HG02759 (cell line): ENCODE measurements around the gene HES3.
"Not testable (repeated sequence)": the region's sequence is repeated elsewhere in the genome, so short reads cannot be mapped to it uniquely, and the experiment has no call there.

Source experiments
- ATAC-seq: cut with Tn5 transposase; IDR thresholded peaks from one replicate; pipeline ENCODE4 v1.9.1; 2021; ENCODE audit warnings: mild to moderate bottlenecking, moderate library complexity; ENCODE audit not compliant: unreplicated experiment

Gene HES3

DNA sequence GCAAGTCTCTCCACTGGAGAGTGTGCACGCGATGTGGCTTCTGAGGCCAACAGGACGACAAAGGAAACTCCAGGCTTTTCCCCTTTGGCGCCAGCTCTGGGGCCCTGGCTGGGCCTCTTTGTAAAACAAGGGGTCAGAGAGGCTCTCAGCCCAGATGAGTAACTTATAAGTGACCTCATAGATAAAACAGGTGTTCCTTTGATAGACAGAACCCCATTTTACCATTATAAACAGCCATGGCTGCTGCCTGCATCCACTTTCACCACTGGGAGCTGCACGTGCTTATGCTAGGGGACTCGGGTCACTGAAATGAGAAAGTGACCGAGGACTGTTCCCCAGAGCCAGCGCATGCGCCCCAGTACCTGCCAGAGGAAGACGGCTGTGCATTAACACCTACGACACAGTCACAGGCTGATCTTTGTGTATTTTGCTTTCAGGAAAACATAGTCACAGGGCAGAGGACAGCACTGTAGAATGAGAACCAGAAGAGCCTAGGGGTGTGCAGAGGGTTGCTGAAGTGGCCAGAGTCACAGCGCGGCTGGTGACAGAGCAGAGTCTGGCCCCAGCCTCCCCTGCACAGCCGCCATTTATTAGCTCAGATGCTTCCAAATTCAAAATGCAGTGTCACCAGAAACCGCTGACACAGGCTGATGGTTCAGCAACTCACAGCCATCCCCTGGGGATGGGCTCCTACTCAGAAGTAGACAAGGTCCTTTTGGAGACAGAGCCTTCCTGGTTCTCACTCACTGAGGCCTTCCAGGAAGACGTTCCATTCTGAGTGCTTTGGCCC lies 25.4 kb upstream of the HES3 start:
- ATAC-seq: no peak

DNA sequence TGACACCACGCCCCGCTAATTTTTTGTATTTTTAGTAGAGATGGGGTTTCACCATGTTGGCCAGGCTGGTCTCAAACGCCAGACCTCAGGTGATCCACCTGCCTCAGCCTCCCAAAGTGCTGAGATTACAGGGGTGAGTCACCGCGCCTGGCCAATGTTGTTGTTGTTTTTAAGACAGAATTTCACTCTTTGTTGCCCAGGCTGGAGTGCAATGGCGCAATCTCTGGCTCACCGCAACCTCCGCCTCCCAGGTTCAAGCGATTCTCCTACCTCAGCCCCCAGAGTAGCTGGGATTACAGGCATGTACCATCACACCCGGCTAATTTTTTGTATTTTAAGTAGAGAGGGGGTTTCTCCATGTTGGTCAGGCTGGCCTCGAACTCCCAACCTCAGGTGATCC lies 24.3 kb upstream of the HES3 start:
- not testable (repeated sequence) for ATAC-seq

DNA sequence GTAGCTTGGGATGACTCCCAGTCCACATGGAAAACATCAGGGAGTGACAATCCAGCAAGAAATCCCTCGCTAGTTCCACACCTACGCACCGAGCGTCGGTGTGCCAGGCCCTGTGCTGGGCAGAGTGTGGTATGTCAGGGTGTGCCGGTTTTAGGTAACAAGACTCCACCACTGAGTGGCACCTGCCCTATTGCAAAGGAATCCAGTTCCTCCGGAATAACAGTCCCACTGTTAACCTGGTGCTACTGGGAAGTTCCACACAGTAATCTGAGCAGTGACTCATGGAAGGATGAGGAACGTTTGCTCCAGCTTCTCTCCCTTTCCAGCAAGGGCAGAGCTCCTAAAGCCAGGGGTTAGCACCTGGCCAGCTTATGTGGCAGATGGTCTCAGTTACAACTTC lies 23.7 kb upstream of the HES3 start:
- ATAC-seq: no peak

DNA sequence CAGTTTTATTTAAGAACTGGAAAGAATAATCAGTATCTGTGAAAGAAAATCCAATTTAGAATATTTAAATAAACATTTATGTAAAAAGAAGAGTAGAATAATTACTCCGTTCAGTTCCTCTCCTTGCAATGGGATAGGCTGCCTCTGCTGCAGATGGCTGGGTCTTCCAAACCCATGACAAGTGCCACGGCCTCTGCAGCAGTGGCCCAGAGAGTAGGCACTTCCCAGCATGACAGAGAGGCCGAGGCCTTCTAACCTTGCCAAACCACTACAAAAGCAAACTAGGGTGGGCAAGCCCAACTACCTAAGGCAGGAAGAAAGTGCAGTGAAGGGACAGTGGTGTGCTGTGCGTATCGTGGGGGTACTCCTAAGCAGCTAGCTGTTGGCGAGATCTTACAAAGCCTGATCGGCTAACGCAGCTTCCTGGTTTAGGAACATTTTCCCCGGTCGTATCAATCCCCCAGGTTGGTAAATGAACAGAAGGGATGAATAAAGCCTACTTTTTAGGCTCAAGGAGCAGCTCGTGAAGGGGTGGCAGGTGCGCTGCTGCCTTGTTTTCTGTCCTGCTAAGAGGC lies 22.7 kb upstream of the HES3 start:
- ATAC-seq: no peak

DNA sequence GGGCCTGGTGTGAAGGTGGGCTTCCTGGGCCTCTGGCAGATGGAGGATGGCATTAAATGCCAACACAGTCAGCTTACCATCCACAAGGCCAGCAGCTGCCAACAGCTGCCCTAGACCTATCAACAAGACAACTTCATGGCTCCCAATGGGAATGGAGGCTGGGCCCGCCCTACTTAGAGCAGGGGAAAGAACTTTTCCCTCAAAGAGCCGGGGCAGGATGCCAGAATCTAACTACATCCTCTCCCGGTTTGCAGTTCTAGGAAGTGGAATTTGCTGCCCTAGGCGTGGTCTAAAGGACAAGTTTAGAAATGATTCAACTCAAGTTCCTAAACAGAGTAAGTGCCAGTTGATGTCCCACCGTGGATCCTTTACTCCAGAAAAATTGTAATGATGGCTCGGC lies 21.3 kb upstream of the HES3 start:
- no peak for ATAC-seq

DNA sequence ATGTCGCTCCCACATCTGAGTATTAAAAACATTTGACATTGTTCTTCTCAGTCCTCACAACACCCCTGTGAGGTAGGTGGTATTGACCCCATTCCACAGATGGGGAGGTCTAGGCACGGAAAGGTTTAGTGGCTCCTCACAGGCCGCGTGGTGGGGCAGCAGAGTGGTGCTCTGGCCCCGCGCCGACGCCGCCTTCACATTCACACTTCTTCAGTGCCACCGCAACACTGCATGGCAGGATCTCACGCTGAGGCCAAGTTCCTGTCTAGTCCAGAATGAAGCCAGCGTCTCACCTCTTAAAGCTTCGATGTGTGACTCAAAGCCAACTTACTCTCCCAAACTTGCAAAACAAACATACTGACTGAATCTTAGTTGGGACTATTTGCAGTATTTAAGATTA lies 20.4 kb upstream of the HES3 start:
- no peak for ATAC-seq

DNA sequence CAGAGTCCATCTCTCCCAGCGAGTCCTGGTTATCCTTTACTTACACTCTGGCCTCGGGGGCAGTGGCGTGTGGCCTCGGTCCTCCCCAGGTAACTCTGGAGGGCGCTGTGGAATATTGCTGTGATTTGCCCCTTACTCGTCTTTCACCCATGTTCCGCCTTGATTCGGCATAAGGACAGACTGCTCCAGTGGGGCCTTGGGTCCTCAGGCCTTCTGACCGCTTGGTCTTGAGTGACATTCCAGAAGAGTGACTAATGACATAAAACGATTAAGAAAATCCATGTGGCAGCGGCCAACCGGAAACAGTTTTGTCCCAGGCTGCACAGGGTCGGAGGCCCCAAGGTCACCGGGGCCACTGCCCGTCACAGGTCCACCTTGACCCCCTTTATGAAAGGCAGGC lies 19.3 kb upstream of the HES3 start:
- ATAC-seq: no peak

DNA sequence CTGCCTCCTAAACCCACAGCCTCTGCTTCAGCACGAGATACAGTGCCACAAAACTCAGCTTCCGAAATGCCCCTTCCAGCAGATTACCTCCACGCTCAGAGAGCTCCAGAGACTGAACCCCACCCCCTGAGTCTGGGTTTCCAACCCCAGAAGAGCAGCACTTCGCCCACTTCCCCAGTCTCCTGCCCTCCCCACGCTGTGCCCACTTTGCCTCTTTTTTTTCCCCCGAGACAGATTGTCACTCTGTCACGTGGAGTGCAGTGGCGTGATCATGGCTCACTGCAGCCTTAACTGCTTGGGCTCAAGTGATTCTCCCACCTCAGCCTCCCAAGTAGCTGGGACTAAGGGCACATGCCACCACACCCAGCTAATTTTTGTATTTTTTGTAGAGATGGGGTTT lies 18.3 kb upstream of the HES3 start:
- ATAC-seq: no peak

DNA sequence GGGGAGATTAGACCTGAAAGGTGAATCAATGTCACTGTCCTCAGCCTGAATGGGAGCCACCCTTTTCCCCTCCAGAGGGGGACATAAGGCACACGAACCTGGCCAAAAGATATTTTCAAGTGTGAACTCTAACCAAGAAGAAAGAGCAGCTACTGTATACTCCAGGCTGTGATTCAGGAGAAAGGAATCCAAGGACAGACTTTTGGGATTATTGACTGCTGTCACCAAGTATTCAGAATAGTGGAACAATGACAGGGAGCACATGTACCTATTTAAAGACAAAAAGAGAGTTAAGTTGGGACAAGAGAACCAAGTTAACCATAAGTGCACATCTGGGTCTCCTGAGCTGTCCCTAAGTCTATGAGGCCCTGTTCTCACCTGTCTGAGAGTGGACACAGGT lies 10.6 kb upstream of the HES3 start:
- ATAC-seq: no peak

DNA sequence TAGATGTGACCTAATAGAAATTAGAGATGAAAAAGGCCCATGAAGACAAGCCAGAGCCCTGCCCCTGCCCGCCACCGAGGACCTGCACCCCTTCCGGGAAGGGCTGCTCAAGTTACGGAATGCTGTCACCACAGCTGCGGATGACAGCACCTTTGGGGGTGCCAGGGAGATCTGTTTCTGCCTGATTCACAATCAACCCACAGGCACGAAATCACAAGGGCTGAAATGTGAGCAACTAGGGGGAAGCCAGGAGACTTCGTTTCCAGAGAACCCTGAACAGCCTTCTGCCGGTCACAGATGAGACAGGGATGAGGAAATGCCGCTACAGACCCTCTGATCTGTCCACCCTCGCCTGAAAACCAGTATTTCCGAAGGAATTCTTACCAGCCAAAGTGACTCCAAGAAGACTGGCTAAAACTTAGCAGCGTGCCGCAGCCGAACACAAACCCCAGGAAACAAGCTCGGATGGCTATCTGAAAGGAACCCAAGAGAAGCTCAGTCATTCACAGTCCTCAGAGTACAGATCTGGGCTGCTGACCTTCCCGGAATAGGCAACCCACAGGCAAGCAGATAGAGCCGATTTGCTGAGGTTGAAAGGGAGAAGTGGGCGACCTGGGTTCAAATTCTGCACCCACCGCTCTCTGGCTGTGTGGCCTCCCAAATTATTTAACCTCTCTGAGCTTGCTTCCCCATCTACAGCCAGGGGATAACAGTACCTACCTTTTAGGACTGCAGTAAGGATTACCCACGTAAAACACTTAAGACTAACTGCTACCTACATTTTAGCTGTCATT lies 9.3 kb upstream of the HES3 start:
- no peak for ATAC-seq

DNA sequence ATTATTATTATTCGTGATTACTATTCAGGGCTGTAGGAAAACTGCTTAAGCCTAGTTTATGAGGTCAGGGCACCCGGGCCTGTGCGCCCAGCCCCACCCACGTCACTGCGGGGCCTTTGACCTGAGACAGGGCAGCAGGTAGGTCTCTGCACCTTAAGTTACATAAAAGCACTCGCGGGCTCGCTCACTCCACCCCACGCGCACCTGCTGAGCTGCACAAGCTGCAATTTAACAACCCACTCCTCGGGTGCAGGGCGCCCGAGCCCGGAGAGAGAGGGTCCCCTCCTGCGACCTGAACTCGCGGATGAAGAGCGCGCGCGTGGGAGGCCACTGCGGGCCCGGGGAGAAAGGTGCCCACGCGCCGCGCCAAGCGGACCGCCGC lies 8.7 kb upstream of the HES3 start:
- no peak for ATAC-seq

DNA sequence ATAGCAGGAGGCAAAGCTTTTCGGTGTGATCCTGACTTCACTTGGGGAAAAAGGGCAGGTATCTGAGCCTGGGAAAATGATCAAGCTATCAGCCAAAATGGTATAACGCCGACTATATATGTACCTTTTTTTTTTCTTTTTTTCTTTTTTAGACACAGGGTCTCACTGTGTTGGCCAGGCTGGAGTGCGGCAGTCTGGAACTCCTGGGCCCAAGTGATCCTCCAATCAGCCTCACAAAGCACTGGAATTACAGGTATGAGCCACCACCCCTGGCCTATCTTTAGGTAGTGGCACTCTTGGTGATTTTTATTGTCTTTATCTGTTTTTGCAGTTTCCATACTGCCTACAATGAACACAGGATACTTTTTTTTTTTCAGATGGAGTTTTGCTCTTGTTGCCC lies 6.9 kb upstream of the HES3 start:
- no peak for ATAC-seq

DNA sequence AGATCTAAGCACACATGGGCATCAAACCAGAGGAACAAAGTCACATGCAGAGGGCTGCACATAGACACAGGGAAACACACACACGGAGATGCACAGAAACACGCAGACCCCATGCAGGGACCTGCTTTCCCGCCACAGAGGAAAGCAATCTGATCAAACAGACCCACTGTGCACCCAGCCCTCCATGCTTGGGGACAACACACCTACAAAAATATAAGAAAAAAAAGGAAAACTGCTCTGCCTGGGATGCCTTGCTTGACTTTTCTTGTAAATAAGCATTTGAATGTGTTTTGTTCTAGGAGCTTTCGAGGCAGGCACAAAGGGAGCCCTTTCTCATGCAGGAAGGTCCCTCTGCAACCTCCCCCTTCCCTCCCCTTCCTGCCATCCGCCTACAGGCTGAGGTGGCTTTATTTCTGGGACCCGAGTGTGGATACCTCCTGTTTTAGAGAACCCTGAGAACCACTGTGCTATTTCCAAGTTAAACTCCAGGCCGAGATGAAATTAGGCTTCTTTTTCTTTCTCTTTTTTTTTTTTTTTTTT lies 4.7 kb upstream of the HES3 start:
- no peak for ATAC-seq

DNA sequence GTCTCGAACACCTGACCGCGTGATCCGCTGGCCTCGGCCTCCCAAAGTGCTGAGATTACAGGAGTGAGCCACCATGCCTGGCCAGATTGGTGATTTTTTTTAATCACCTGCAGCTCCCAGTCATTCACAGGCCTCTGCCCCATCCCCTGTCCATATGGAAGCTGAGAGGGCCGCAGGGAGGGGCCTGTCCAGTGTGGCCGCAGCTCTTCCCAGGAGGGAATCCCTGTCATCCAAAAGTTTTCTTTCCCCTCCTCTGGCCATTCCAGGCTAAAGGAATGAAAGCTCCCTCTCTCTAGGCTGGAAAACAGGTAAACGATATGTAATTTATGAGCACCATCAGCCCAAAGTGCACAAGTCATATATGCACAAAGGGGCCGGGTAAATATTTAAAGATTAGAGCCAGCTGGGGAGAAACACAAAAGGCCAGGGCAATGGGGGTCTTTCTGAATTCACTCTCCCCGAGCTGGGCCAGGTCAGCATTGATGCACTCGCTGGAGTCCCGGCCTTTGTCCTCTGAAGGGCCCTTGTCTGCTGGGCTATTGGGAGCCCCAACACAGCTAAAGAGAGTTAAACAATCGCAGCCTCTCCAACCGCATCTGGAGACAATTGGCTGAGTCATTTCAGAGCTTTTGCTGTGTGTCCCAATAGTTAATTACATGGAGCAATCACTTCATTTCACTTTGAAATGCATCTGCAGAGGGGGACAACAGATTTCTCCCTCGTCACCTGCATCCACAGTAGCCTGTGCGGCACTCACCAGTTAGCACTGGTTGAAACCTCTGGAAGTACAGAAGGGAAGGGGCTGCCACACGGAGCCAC lies 3.8 kb upstream of the HES3 start:
- no peak for ATAC-seq

DNA sequence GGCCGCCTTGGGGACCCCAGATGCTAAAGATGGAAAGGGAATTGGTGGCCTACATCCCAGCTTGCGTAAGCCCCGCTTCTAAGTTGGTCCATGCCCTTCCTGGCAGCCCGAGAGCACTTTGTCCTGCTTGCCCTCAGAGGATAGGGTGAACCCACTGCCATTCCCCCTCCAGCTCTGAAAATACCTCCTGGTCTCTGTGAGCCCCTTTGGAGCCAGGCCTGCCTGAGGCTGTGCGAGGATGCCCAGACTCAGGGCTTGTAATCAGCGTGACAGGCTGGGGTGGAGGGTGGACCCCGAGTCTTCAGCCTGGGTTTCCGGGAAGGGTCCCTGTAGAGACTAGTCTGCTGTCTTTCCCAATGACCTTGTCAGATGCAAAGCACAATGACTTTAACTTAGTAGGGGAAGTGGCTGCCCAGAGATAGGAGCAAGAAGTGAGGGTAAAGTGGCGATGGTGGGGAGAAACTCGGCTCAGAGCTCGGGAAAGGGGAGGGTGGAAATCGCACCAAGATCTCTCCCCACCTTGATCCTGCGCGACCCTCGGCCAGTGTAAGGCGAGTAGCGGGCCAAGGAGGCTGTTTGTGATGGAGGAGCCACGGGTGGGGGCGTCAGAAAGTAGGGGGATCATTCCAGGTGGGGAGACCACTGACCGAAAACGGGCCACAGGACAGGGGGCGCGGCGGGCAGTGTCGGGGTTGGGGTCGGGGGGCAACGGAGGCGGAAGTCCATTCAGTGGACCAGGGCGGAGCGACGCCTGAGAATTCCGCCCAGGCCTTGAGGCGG lies 2.7 kb upstream of the HES3 start:
- ATAC-seq: no peak

DNA sequence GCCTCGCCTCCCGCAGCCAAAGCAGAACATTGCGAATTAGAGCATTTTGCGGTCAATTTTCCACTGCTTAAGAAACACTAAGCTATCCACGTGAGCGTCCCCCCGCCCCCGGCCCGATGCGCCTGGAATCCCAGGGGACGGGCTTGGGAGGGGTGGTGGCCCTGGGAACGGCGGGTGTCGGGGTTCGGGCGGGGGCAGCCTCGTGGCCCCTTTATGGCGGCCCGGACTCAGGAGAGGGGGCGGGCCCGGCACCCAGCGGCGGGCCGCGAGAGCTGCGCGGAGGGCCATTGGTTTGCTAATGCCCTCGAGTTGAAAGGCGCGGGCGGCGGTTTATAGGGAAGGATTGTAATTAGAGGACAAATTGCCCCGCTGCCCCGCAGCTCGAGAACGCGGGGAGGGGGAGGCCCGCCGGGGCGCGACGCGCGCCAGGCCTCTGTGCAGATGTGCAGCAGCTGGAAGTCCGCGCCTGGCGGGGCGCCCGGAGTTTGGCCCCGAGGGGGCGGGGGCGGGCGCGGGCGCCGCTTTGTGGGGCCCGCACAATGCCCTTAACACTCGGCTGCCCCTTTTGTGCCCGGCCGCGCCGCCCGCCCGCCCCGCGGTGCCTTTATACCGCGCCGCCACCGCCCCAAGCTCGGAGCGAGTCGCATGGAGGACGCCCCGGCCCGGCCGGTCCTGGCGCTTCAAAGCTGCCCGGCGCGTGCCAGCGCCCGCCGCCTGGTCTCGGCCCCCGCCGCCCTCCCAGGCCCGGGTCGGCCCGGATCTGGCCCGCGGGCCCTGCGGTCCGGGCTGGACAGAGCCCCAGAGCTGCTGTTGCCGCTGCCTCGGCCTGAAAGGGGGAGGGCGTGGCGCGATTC lies 1.9 kb upstream of the HES3 start:
- no peak for ATAC-seq

DNA sequence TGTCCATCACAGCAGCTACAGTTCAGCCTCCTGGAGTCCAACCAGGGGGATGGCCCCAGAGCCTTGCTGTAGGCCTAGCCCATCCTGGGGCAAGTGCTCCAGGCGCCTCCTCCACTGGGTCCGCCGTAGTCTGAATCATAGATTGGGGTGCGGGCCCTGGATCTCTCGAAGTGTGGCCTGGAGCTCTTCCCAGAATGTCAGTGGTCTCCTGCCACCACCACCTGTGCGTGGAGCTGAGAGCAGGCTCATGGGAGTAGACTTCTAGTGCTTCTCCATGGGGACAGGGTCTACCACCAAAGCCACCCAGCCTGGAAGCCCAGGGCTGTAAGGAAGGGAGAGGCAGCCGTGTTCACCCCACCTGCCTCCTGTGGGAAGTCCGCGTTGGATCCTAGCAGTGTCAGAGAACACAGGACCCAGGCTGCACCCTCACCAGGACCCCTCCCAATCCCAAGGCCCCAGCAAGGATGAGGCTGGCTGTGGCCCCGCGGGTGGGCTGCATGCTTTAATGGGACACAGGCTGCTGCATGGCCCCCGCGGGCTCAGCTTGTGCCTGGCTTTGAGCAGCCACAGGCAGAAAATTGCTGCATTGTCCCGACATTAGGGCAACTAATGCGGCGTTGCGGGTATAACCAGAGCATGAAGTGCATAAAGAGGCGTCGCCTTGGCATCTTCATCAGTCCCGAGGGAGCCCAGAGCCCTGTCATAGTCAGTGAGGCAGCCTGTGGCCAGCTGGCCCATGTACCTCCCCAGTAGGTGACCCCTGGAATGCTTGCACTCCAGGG lies 735 bp upstream of the HES3 start:
- no peak for ATAC-seq

DNA sequence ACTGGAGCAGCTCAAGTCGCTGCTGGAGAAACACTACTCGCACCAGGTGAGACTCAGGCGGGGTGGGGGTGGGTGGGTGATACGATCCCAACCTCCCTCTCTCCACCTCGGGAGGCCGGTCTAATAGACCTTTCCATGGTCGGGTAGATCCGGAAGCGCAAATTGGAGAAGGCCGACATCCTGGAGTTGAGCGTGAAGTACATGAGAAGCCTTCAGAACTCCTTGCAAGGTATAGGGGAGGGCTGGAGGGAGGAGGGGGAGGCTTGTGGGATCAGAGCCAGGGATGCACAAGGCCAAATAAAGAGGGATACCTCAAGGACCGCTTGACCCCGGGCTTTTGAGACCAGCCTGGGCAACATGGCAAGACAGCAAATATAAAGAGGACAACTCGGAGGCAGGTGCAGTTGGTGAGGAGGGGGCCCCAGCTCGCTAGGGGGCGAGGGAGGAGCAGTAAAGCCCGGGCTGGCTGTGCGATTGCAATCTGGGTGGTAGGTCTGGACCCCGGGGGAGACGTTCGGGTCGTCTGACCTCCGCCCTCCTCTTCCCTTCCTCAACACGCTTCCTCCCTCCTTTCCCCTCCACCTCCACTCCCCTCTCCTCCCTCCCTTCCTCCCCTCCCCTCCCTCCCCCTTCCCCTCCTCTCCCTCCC lies 546 bp downstream of the HES3 start:
- ATAC-seq: no peak
